ENCODE results near the gene HNRNPLL. TPM values are rescaled to one million over a fixed set of nuclear protein-coding genes. Genes with fewer than 3 reads are reported as not detected.
"Not testable (repeated sequence)": the region's sequence is repeated elsewhere in the genome, so short reads cannot be mapped to it uniquely, and the experiment has no call there.

The HNRNPLL gene
- total RNA-seq, 1 donor = 46.0 TPM

DNA sequence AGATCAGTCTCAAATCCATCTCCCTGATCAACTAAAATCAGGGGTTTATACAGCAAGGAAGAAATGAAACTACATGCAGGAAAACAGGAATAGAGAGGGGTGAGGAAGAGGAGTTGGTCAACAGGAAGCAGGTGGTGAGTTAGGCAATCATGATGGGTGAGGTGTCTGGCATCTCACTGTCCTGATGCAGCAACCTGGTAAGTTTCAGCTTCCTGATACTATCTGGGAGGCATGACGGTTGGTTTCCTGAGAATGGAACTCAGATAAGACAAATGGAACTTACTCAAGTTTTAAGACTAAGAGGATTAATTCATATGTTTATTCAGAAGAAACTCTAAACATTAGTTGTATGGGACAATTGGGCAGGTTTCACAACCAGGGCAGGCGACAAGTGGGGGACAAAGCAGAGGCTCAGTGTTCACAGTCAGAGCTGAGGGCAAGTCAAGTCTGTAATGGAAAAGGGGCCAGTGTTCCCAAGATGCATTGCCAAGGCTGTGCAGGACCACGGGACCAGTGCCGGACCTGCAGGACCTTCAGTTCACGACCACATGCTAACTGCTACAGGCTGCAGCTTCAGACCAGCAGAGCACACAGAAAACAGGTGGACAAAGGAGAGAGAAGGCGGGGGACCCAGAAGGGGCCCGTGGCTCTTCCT, 45.5 kb upstream of the HNRNPLL start:
- Histone ChIP-seq H3K36me3 (ENCODE audit: insufficient read depth, low read length) (no peaks in the 10 kb centered on the region), H3K9me3 (ENCODE audit: low read depth, low read length) (no peaks in the 10 kb centered on the region), H2AFZ (ENCODE audit: low read length) (no peak overlapping the region), H4K20me1 (ENCODE audit: insufficient read depth, low read length) (no peaks in the 10 kb centered on the region), H3K27me3 (ENCODE audit: insufficient read depth, low read length) (no peaks in the 10 kb centered on the region), H3K4me3 (ENCODE audit: insufficient read depth, low read length) (no peak overlapping the region), H3K4me2 (ENCODE audit: insufficient read depth, low read length) (no peak overlapping the region), H3K27ac (ENCODE audit: low read depth, low read length) (no peak overlapping the region), H3K4me1 (ENCODE audit: insufficient read depth, low read length) (no peaks in the 10 kb centered on the region), H3K79me2 (ENCODE audit: insufficient read depth, low read length) (no peaks in the 10 kb centered on the region)
- TF ChIP-seq, protein P1, sequence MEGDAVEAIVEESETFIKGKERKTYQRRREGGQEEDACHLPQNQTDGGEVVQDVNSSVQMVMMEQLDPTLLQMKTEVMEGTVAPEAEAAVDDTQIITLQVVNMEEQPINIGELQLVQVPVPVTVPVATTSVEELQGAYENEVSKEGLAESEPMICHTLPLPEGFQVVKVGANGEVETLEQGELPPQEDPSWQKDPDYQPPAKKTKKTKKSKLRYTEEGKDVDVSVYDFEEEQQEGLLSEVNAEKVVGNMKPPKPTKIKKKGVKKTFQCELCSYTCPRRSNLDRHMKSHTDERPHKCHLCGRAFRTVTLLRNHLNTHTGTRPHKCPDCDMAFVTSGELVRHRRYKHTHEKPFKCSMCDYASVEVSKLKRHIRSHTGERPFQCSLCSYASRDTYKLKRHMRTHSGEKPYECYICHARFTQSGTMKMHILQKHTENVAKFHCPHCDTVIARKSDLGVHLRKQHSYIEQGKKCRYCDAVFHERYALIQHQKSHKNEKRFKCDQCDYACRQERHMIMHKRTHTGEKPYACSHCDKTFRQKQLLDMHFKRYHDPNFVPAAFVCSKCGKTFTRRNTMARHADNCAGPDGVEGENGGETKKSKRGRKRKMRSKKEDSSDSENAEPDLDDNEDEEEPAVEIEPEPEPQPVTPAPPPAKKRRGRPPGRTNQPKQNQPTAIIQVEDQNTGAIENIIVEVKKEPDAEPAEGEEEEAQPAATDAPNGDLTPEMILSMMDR (IDR thresholded peaks at IDR 0.05; ENCODE audit: extremely low read depth, low read depth, low read length) = no peak
- peak; percentile 27 for DNase-seq (ENCODE audit: insufficient read length, low spot score, missing footprints)

DNA sequence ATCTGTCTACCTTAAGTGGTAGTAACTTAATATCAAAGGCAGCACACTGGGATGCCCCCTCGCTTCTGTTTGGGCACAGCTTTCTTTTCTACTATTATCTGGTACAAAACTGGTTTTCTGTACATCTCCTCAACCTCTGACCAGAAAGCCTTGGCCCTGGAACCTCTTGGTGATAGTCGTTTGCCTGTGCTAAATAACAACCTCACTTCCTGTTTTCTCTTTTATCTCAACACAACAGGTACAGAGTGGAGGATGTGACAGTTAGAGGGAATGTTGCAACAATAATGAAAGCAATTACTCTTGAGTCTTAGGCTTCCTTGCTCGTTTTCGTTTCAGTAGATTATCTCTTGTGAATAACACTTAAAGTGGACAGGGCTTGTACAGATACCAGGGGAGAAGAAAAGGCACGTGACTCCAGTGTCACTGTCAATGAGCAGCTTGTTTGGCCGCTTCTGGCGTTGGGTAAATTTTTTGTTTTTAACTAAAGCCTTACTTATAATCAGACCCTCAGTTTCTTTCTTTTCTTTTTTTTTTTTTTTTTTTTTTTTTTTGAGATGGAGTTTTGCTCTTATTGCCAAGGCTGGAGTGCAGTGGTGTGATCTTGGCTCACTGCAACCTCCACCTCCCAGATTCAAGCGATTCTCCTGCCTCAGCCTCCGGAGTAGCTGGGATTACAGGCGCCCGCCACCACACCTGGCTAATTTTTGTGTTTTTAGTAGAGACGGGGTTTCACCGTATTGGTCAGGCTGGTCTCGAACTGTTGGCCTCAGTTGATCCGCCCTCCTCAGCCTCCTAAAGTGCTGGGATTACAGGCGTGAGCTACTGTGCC, 41.2 kb upstream of the HNRNPLL start:
- not testable (repeated sequence) for H3K4me3 ChIP-seq (ENCODE audit: insufficient read depth, low read length); H3K9me3 ChIP-seq (ENCODE audit: low read depth, low read length); H2AFZ ChIP-seq (ENCODE audit: low read length); H3K4me1 ChIP-seq (ENCODE audit: insufficient read depth, low read length); H4K20me1 ChIP-seq (ENCODE audit: insufficient read depth, low read length); H3K27me3 ChIP-seq (ENCODE audit: insufficient read depth, low read length); H3K4me2 ChIP-seq (ENCODE audit: insufficient read depth, low read length); H3K79me2 ChIP-seq (ENCODE audit: insufficient read depth, low read length); H3K36me3 ChIP-seq (ENCODE audit: insufficient read depth, low read length); H3K27ac ChIP-seq (ENCODE audit: low read depth, low read length)
- peak; percentile 46 for DNase-seq (ENCODE audit: insufficient read length, low spot score, missing footprints)

DNA sequence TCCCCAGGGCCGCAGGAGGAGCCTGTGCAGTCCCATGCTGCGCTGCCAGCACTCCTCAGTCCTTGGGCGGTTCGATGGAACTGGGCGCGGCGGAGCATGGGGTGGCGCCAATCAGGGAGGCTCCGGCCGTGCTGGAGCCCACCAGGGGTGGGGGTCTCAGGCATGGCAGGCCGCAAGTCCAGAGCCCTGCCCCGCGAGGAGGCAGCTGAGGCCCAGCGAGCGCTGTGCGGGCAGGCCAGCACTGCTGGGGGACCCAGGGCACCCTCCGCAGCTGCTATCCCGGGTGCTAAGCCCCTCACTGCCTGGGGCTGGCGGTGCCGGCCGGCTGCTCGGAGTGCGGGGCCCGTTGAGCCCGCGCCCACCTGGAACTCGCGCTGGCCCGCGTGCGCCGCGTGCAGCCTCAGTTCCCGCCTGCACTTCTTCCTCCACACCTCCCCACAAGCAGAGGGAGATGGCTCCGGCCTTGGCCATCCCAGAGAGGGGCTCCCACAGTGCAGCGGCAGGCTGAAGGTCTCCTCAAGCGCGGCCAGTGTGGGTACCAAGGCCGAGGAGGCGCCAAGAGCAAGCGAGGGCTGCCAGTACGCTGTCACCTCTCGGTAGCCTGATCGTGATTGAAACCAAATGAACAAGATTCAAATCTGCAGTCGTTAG, 40.4 kb upstream of the HNRNPLL start:
- no peaks in the 10 kb centered on the region for H4K20me1 ChIP-seq (ENCODE audit: insufficient read depth, low read length)
- peak; percentile 18 for DNase-seq (ENCODE audit: insufficient read length, low spot score, missing footprints)
- TF ChIP-seq, protein P1 (IDR thresholded peaks at IDR 0.05; ENCODE audit: extremely low read depth, low read depth, low read length) = no peak
- H3K4me3 ChIP-seq (ENCODE audit: insufficient read depth, low read length) = no peak overlapping the region
- H3K9me3 ChIP-seq (ENCODE audit: low read depth, low read length) = no peaks in the 10 kb centered on the region
- H3K79me2 ChIP-seq (ENCODE audit: insufficient read depth, low read length) = no peaks in the 10 kb centered on the region
- no peak overlapping the region for H2AFZ ChIP-seq (ENCODE audit: low read length)
- no peaks in the 10 kb centered on the region for H3K4me1 ChIP-seq (ENCODE audit: insufficient read depth, low read length)
- H3K36me3 ChIP-seq (ENCODE audit: insufficient read depth, low read length) = no peaks in the 10 kb centered on the region
- H3K27ac ChIP-seq (ENCODE audit: low read depth, low read length) = no peak overlapping the region
- H3K4me2 ChIP-seq (ENCODE audit: insufficient read depth, low read length) = no peak overlapping the region
- no peaks in the 10 kb centered on the region for H3K27me3 ChIP-seq (ENCODE audit: insufficient read depth, low read length)

DNA sequence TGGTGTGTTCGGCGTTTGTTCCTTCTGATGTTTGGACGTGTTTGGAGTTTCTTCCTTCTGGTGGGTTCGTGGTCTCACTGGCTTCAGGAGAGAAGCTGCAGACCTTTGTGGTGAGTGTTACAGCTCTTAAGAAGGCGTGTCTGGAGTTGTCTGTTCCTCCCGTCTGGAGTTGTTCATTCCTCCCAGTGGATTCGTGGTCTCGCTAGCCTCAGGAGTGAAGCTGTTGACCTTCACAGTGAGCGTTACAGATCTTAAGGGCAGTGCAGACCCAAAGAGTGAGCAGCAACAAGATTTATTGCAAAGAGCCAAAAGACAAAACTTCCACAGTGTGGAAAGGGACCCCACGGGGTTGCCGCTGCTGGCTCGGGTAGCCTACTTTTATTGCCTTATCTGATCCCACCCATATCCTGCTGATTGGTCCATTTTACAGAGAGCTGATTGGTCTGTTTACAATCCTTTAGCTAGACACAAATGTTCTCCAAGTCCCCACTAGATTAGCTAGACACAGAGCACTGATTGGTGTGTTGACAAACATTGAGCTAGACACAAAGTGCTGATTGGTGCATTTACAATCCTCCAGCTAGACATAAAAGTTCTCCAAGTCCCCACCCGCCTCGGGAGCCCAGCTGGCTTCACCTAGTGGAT, 39.8 kb upstream of the HNRNPLL start:
- H3K9me3 ChIP-seq (ENCODE audit: low read depth, low read length); H3K4me3 ChIP-seq (ENCODE audit: insufficient read depth, low read length); H2AFZ ChIP-seq (ENCODE audit: low read length); H3K36me3 ChIP-seq (ENCODE audit: insufficient read depth, low read length); H3K27ac ChIP-seq (ENCODE audit: low read depth, low read length); H4K20me1 ChIP-seq (ENCODE audit: insufficient read depth, low read length); H3K27me3 ChIP-seq (ENCODE audit: insufficient read depth, low read length); H3K79me2 ChIP-seq (ENCODE audit: insufficient read depth, low read length); H3K4me2 ChIP-seq (ENCODE audit: insufficient read depth, low read length); H3K4me1 ChIP-seq (ENCODE audit: insufficient read depth, low read length); DNase-seq (ENCODE audit: insufficient read length, low spot score, missing footprints): not testable (repeated sequence)
